Camera-type eye (tissue), 1 donor: ENCODE measurements around the gene CBX1. TPM values are rescaled to one million over a fixed set of nuclear protein-coding genes. Genes with fewer than 3 reads are reported as not detected.

Experiments used
- total RNA-seq: library from RNA; depleted of rRNA; stranded (reverse); fragments of >200 nt; gene quantifications from one replicate; pipeline ENCODE4 v1.2.3, GENCODE V29; 2014

CBX1 gene
- total RNA-seq = 106 TPM

GRCh38 chr17:48101012-48101720, at the start of gene CBX1:
Gene CBX1, minus strand, starts transcription at chr17:48101478. Its CDS starts 24,474 bp downstream, at chr17:48077004.

GRCh38 chr17:48107137-48108055, 6.1 kb upstream of the CBX1 start, which contains the start of gene SNX11:
Gene SNX11, plus strand, starts transcription at chr17:48107766. Its CDS starts 4,278 bp downstream, at chr17:48112044.

GRCh38 chr17:48047741-48048383, 53.4 kb downstream of the CBX1 start, which contains the start of gene NFE2L1:
Gene NFE2L1, plus strand, starts transcription at chr17:48048359. Its CDS starts 2,760 bp downstream, at chr17:48051119.

GRCh38 chr17:48037036-48037837, 64.0 kb downstream of the CBX1 start, which contains the start of gene COPZ2:
Gene COPZ2, minus strand, starts transcription at chr17:48037797. Its CDS starts 20 bp downstream, at chr17:48037777.

Other genes starting within 250 kb of the CBX1 start
- gene SP2, start 205.2 kb downstream of the CBX1 start, total RNA-seq = 5.6 TPM
- 14.2 TPM for gene PNPO, start 159.9 kb downstream of the CBX1 start, total RNA-seq
- gene PRR15L, start 143.6 kb downstream of the CBX1 start, total RNA-seq = 0.93 TPM
- 158 TPM for gene CDK5RAP3, start 130.4 kb downstream of the CBX1 start, total RNA-seq
- gene COPZ2, start 63.7 kb downstream of the CBX1 start, total RNA-seq = 36.9 TPM
- gene NFE2L1, start 53.1 kb downstream of the CBX1 start, total RNA-seq = 140 TPM
- gene SNX11, start 6.3 kb upstream of the CBX1 start, total RNA-seq = 15.9 TPM